EL (cell line): ENCODE measurements around the gene MYORG.
"Not testable (repeated sequence)": the region's sequence is repeated elsewhere in the genome, so short reads cannot be mapped to it uniquely, and the experiment has no call there.

Source experiments
- DNase-seq: peaks from one replicate; pipeline ENCODE4 v3.0.0-alpha.2; 2016

Gene MYORG

DNA sequence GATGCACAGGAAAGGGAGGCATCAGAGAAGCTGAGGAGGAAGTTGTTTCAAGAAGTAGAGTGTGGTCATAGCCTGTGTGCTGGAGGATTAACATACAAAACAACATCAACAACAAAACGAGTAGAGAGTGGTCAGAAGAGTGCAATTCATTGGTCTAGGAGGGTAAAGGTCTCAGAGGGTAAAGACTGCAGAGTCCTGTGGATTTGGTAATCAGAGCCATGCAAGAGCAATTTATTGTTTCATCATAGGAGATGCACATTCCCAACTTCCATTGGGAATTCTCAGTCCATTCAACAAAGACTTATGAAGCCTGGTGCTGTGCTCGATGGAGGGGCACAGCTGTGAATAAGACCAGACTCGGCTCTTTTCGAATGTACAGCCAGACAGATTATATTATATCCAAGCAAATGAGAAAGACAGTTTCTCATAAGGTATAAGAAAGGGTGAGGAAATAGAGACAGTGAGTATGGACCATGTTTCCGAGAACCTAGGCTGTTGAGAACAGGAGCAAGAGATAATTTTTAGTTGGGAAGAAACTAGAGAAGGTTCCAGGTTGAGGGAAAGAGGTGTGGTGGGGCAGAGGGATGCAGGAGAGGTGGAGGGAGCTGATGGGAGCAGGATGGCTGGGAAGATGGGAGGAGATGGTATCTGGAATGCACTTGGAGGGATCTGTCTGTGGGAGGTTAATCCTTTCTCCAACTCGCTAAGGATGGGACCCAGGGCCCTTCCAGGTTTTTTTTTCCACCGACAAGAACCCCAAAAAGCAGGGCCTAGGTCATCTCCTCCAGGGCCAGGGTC is 7.9 kb upstream of the MYORG start:
- no peak for DNase-seq

GRCh38 chr9:34383904-34384303 is 7.2 kb upstream of the MYORG start:
- no peak for DNase-seq

GRCh38 chr9:34382879-34383278 is 6.2 kb upstream of the MYORG start:
- DNase-seq = no peak

GRCh38 chr9:34382054-34382453 is 5.4 kb upstream of the MYORG start:
- no peak for DNase-seq

- DNase-seq = no peak
Measured at GRCh38 chr9:34381323-34381722, 4.6 kb upstream of the MYORG start.

DNA sequence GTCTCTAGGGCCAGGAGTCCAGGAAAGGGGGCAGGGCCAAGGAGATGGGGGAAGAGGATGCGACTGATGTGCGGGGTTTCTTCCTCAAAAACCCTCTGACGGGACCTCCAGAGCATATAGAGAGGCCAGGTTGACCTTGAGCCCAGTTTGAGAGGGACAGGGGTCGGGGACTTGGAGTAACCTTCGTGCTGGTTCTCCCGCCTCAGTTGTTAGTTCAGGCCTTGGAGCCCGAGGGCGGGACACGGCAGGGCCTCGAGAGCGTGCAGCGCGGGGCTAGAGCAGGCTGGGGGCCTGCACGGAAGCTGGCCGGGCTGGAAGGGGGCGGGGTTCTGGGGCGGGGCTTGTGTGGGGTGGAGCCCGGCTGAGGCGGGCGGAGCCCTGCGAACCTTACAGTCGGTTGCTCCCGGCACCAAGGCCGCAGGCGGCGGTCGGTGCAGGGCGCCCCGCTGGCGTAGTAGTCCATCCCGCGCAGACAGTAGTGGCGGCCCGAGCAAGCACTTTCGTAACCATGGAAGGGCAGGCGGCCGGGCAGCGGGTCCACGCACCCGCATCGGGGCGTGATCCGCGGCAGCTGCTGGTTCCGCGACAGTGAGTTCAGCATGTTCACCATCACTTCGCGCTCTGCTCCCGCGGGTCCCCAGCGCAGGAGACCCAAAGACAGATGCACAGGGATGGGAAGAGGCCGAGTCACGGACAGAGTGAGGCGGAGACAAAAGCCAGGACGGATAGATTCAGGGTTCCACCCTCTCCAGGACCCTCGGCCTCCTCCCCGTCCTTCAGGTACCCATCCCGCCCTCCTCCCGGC is 4.0 kb upstream of the MYORG start:
- peak; percentile 80 for DNase-seq

DNA sequence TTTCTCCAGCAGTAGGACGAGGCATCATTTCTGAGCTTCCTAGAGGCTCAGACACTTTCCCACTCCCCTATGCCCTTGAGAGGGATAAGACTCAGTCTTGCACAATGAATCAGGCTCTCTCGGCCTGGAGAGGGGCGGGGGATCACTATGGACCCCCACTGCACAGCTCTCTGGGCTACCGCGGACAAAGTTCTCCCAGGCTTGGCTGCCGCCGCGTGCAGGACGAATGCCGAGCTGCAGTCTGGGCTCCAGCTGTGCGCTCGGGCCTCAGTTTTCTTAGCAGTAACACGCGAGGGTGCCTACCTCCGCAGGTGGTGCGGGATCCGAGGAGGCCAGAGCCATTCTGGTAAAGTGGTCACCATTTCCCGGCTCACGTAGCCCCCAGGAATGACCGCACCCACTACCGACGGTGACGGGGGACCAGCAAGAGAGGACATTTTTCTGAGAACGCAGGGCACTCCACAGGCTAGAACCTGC is 3.4 kb upstream of the MYORG start:
- DNase-seq = no peak

- DNase-seq = peak; percentile 81
Measured at GRCh38 chr9:34379334-34380033, 2.8 kb upstream of the MYORG start.

DNA sequence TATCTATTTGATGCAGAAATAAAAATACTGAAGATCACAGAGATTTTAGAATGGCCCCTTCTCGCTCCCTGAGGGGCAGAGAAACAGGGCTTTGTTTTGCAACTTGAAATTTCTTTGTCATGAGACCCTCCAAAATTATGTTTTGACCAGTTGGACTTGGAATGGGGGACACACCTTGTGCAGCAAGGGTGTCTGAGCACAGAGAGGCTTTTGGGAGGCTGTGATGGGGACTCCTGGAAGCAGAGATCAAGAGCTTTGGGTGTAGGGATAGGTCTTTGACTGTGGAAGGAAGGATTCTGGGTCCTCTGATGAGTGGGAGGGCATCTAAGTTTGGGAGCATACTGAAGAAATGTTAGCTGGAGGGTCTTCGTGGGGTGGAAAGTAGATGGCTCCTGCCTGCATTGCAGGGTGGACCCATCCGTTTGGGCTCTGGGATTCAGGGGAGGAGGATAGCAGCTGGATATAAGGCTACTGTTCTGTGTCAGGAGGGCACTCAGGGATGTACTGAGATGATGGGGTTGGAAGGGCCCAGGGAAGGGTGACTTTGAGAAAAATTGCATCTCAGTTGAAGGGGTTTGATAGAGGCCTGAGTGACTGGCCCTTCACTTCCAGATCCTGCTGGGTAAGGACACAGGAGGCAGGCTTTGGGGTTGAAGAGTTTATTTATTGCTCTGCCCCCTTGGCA is 1.8 kb upstream of the MYORG start:
- DNase-seq = no peak

DNA sequence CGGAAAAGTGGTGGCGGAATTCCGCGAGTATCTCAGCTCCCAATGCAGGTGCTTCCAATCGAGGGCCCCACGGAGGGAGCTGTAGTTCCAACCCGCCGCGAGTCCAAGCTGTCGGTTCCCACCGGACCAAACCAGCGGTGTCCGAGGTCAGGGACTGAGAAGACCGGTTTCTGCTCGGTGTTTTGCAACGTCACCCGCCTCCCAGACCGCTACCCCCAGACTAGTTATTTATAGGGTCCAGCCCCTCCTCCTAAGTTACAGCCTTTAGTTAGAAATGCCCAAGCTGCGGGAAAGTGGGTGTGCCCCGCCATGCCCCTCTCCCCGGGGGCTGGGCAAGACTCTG is 677 bp upstream of the MYORG start:
- DNase-seq = no peak

GRCh38 chr9:34375901-34376595 is 650 bp downstream of the MYORG start:
- no peak for DNase-seq

- no peak for DNase-seq
Measured at GRCh38 chr9:34374905-34375552, 1.7 kb downstream of the MYORG start.

- DNase-seq = no peak
Measured at GRCh38 chr9:34374339-34374738, 2.4 kb downstream of the MYORG start.

DNA sequence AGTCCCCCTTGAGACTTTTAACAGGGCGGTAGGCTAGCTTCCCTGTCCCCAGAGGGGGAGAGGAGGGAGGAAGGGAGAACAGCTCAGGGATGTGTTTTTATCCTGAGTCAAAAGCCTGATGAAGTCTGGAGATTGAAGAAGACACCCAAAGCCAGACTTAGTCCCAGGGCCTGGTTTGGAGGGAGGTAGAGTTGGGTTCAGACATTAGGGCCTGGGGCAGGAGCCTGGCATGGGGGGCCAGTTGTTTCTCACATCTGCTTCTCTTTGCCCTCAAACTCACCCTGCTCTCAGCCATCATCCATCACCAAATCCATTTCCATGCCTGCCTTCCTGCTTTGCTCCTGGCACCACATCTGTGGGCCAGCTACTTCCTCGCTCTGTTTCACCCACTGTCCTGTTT is 2.9 kb downstream of the MYORG start:
- DNase-seq = no peak

GRCh38 chr9:34372467-34373011 is 4.2 kb downstream of the MYORG start:
- no peak for DNase-seq

DNA sequence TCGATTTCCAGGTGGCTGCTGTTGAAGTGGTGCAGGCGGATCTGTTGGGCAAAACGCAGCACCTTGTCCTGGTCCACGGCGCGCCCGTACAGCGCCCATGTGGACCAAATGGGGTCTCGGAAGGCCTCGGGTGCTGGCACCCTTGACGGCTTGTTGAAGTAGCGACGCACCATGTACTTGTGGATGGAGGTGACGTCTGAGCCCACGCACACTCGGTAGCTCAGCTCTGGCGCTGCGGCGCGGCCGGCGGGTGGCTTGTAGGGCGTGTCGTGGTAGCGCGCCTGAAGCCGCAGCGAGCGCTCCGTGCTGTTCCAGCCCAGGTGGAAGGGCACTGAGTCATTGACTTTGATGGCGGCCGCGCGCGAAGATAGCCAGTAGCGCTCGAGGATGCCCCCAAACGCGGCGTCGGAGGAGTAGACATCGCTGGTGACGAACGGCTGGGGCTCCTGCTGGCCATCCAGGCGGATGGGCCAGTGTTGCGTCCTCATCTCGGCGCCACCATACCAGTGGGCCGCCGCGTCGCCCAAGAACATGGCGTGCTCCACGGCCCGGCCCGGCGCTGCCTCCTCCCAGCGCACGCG is 4.7 kb downstream of the MYORG start:
- no peak for DNase-seq

GRCh38 chr9:34370970-34371880 is 5.5 kb downstream of the MYORG start:
- DNase-seq = peak; percentile 8

GRCh38 chr9:34370335-34370969 is 6.2 kb downstream of the MYORG start:
- no peak for DNase-seq

DNA sequence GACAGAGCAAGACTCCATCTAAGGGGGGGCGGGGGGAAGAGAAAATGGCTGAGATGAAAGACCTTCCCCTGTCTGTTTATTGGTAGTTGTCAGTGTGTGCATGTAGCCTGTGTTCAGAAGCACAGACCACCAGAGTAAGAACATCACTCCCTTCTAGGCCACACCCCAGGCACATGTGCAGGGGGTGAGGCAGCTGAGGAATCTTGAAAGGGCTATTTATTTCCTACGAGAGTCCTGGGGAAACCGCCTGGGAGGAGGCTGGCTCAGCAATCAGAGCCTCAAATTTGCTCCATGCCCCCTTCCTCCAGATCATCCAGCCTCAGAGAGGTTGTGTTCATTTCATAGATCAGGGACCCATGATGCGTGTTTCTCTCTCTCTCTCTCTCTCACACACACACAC is 7.1 kb downstream of the MYORG start:
- no peak for DNase-seq

GRCh38 chr9:34368796-34369195 is 7.9 kb downstream of the MYORG start:
- DNase-seq = not testable (repeated sequence)
